ENCODE data around the gene BNIP3. TPM values are rescaled to one million over a fixed set of nuclear protein-coding genes. Genes with fewer than 3 reads are reported as not detected.

The BNIP3 gene, protein sequence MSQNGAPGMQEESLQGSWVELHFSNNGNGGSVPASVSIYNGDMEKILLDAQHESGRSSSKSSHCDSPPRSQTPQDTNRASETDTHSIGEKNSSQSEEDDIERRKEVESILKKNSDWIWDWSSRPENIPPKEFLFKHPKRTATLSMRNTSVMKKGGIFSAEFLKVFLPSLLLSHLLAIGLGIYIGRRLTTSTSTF
- total RNA-seq = 100 to 1,000 TPM in 1 of 2 donors, 10 to 100 TPM in 1; 36.8 to 151 TPM
- 100 to 1,000 TPM in 1 of 2 donors, 10 to 100 TPM in 1; 94.4 to 133 TPM for polyA plus RNA-seq

GRCh38 chr10:131981429-131982184 lies at the start of gene BNIP3:
Gene BNIP3 (minus strand): TSS chr10:131981923. CDS start chr10:131981806, 117 bp downstream.
- Histone ChIP-seq H3K27me3 (ENCODE audit: control insufficient read depth in 4 of 4, insufficient read depth in 4 of 4, low read length in 3 of 4) (no peaks in the 10 kb centered on the region), H3K4me3 (ENCODE audit: low read depth in 1 of 3, low read length in 3 of 3) (peak within 1 kb of the TSS; percentile 46 to 92 (median 63)), H3K9ac (ENCODE audit: low read depth in 1 of 2, low read length in 2 of 2) (peak within 1 kb of the TSS; percentile 44 to 51), H3K36me3 (ENCODE audit: control insufficient read depth in 4 of 4, insufficient read depth in 3 of 4, low read depth in 1 of 4, low read length in 3 of 4) (no peaks in the 10 kb centered on the region), H3K9me3 (ENCODE audit: control insufficient read depth in 4 of 4, low read length in 3 of 4) (no peaks in the 10 kb centered on the region), H3K27ac (ENCODE audit: low read depth in 1 of 2, low read length in 2 of 2) (peak within 1 kb of the TSS; percentile 70 to 88), H3K4me1 (ENCODE audit: control insufficient read depth in 4 of 4, insufficient read depth in 4 of 4, low read length in 3 of 4) (peaks cover 6 to 38% (median 24%) of the 10 kb centered on the region in 4 donors)
- under 1% methylated on average over 100 of the region's 100 CpGs for WGBS
- TF ChIP-seq NR2F2 (IDR thresholded peaks at IDR 0.05) (no peak), RAD21 (IDR thresholded peaks at IDR 0.05) (no peak), TAF1 (conservative IDR thresholded peaks at IDR 0.05) (peak; percentile 12), REST (IDR thresholded peaks at IDR 0.05) (peak; percentile 51), FOXA2 (IDR thresholded peaks at IDR 0.05) (no peak), SP1 (IDR thresholded peaks at IDR 0.05) (no peak), MAX (IDR thresholded peaks at IDR 0.05) (no peak), HNF4G (IDR thresholded peaks at IDR 0.05) (no peak), FOXA1 (IDR thresholded peaks at IDR 0.05) (no peak)
- DNase-seq (ENCODE audit: low spot score) = peak; percentile 94

GRCh38 chr10:132030898-132031463 lies 49.3 kb upstream of the BNIP3 start:
- Histone ChIP-seq H3K27me3 (ENCODE audit: control insufficient read depth in 4 of 4, insufficient read depth in 4 of 4, low read length in 3 of 4) (peaks cover under 1 to 8% (median 4%) of the 10 kb centered on the region in 4 donors), H3K9ac (ENCODE audit: low read depth in 1 of 2, low read length in 2 of 2) (no peak overlapping the region), H3K4me1 (ENCODE audit: control insufficient read depth in 4 of 4, insufficient read depth in 4 of 4, low read length in 3 of 4) (peaks cover 0 to under 1% (median under 1%) of the 10 kb centered on the region in 4 donors), H3K4me3 (ENCODE audit: low read depth in 1 of 3, low read length in 3 of 3) (no peak overlapping the region), H3K9me3 (ENCODE audit: control insufficient read depth in 4 of 4, low read length in 3 of 4) (no peaks in the 10 kb centered on the region), H3K36me3 (ENCODE audit: control insufficient read depth in 4 of 4, insufficient read depth in 3 of 4, low read depth in 1 of 4, low read length in 3 of 4) (no peaks in the 10 kb centered on the region), H3K27ac (ENCODE audit: low read depth in 1 of 2, low read length in 2 of 2) (no peak overlapping the region)
- TF ChIP-seq FOXA1 (IDR thresholded peaks at IDR 0.05) (no peak), YY1 (IDR thresholded peaks at IDR 0.05) (no peak), NR2F2 (IDR thresholded peaks at IDR 0.05) (no peak), TAF1 (conservative IDR thresholded peaks at IDR 0.05) (no peak)
- TF ChIP-seq, protein P1, sequence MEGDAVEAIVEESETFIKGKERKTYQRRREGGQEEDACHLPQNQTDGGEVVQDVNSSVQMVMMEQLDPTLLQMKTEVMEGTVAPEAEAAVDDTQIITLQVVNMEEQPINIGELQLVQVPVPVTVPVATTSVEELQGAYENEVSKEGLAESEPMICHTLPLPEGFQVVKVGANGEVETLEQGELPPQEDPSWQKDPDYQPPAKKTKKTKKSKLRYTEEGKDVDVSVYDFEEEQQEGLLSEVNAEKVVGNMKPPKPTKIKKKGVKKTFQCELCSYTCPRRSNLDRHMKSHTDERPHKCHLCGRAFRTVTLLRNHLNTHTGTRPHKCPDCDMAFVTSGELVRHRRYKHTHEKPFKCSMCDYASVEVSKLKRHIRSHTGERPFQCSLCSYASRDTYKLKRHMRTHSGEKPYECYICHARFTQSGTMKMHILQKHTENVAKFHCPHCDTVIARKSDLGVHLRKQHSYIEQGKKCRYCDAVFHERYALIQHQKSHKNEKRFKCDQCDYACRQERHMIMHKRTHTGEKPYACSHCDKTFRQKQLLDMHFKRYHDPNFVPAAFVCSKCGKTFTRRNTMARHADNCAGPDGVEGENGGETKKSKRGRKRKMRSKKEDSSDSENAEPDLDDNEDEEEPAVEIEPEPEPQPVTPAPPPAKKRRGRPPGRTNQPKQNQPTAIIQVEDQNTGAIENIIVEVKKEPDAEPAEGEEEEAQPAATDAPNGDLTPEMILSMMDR (IDR thresholded peaks at IDR 0.05; ENCODE audit: low read depth, low read length, missing input control) = no peak
- no peak for DNase-seq (ENCODE audit: low spot score)
- WGBS = 71% methylated on average over 12 of the region's 12 CpGs

Measured in liver (tissue), 9 donors.